Gastroesophageal sphincter (tissue), 3 donors: Measurements from ENCODE around the gene MTHFD1L.

ENCODE experiments used
- POLR2AphosphoS5 ChIP-seq: sonication (generic); formaldehyde crosslinking; IDR thresholded peaks from one replicate; pipeline ENCODE4 v1.6.1; 2017; ENCODE audit warnings: antibody characterized with exemption
- TF ChIP-seq, protein P1 (sequence below), 4 experiments: fragments of 200-600 bp in 2 of 4; fragments of 450-650 bp in 2 of 4; sonication (generic) in 1 of 4; IDR thresholded peaks; one replicate each; pipeline ENCODE4 v1.5.1; 2017 to 2019; ENCODE audit warnings: antibody characterized with exemption in 4 of 4, mild to moderate bottlenecking in 2 of 4, moderate library complexity in 2 of 4

DNA sequence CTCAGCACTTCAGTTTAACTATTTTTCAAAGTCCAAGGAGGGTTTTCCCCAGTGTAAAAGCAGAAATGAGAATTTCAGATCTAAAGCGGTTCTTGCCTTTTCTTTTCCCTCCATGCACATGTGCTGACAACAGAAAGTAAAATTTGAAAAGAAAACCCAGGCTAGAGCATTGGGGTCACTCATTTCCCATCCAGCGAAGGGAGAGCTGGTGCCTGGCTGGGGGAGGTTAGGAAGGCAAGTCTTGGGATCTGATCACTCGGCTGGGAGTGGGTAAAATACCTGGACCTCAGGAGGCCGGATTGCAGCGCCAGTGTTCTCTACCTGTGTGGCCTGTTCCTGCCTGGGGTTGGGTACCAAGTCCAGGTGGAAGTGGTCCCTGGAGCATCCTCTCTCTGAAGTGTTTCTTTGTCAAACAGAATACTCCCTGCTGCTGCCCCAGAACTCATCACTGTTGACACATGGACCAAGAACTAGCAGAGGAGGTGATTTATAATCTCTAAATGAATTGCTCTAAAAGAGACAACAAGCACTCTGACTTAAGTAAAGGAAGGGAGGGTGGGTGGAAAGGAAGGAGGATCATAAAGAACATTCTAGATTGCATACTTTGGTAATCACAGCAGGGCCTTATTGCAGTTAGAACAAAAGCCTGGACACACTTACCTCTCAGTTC, 136.0 kb downstream of the MTHFD1L start:
- TF ChIP-seq, protein P1, sequence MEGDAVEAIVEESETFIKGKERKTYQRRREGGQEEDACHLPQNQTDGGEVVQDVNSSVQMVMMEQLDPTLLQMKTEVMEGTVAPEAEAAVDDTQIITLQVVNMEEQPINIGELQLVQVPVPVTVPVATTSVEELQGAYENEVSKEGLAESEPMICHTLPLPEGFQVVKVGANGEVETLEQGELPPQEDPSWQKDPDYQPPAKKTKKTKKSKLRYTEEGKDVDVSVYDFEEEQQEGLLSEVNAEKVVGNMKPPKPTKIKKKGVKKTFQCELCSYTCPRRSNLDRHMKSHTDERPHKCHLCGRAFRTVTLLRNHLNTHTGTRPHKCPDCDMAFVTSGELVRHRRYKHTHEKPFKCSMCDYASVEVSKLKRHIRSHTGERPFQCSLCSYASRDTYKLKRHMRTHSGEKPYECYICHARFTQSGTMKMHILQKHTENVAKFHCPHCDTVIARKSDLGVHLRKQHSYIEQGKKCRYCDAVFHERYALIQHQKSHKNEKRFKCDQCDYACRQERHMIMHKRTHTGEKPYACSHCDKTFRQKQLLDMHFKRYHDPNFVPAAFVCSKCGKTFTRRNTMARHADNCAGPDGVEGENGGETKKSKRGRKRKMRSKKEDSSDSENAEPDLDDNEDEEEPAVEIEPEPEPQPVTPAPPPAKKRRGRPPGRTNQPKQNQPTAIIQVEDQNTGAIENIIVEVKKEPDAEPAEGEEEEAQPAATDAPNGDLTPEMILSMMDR (IDR thresholded peaks at IDR 0.05), result no peak
- TF ChIP-seq POLR2AphosphoS5, result no peak
